Tibial artery (tissue), 4 donors: ENCODE results near the gene ZC3H12C.

Experiments used
- DNase-seq, 2 donors: peaks; one replicate each; pipeline ENCODE4 v3.0.0-alpha.2; 2019
- H3K27ac ChIP-seq, 2 donors: fragments of 200-600 bp; sonication (generic) in 1 of 2; 1 replicate in 1 of 2; 2 replicates in 1 of 2; pipeline ENCODE4 v1.5.1; 2018 to 2019; ENCODE audit warnings: mild to moderate bottlenecking in 1 of 2
- H3K27me3 ChIP-seq, 2 donors: fragments of 200-600 bp; sonication (generic) in 1 of 2; one replicate each; pipeline versions ENCODE4 v1.5.1 to v1.6.0; 2016 to 2019
- H3K36me3 ChIP-seq, 3 donors: fragments of 200-600 bp; sonication (generic) in 2 of 3; one replicate each; pipeline ENCODE4 v1.5.1; 2016 to 2019; ENCODE audit warnings: mild to moderate bottlenecking in 2 of 3
- H3K4me1 ChIP-seq, 4 donors: fragments of 200-600 bp; sonication (generic) in 2 of 4; 1 replicate in 3 of 4; 2 replicates in 1 of 4; pipeline ENCODE4 v1.5.1; 2016 to 2019
- H3K4me3 ChIP-seq, 2 donors: fragments of 200-600 bp; sonication (generic) in 1 of 2; 1 replicate in 1 of 2; 2 replicates in 1 of 2; pipeline ENCODE4 v1.5.1; 2018 to 2019; ENCODE audit warnings: mild to moderate bottlenecking in 2 of 2
- H3K9me3 ChIP-seq, 3 donors: fragments of 200-600 bp; sonication (generic) in 1 of 3; one replicate each; pipeline ENCODE4 v1.5.1; 2016 to 2019
- intact Hi-C: fragments of 100-400 bp; cut with DNase I; formaldehyde crosslinking; loops from one replicate; pipeline ENCODE4 v1.15.0; 2023; ENCODE audit warnings: low total_unique reads
- TF ChIP-seq, protein P1 (sequence below), 2 experiments: fragments of 200-600 bp in 1 of 2; fragments of 450-650 bp in 1 of 2; IDR thresholded peaks; one replicate each; pipeline ENCODE4 v1.5.1; 2017 to 2019; ENCODE audit warnings: antibody characterized with exemption in 2 of 2, mild to moderate bottlenecking in 1 of 2, moderate library complexity in 1 of 2

ZC3H12C gene

DNA sequence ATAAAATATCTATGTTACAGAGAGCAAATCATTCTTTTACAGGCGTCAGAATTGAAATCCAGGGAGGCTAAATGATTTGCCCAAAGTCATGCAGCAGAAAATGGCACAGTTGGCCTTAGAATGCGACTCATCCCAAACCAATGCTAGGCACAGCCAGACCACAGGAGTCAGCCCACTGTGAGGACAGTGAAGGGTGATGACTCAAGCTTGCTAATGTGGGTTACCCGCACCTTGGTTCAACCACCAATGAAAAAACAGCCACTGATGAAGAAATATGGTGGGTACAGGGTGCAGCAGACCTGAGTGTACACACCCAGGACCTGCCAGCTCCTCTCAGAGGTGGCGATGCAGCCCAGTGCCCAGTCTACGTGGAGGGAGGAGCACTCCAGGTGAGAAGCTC, 89.7 kb downstream of the ZC3H12C start:
- no peaks in the 10 kb centered on the region for H3K36me3 ChIP-seq
- no peak overlapping the region for H3K4me3 ChIP-seq
- no peaks in the 10 kb centered on the region for H3K27me3 ChIP-seq
- H3K4me1 ChIP-seq = no peaks in the 10 kb centered on the region
- DNase-seq = no peak
- no peaks in the 10 kb centered on the region for H3K9me3 ChIP-seq
- H3K27ac ChIP-seq = no peak overlapping the region
- intact Hi-C loops = no loop called here
- TF ChIP-seq, protein P1, sequence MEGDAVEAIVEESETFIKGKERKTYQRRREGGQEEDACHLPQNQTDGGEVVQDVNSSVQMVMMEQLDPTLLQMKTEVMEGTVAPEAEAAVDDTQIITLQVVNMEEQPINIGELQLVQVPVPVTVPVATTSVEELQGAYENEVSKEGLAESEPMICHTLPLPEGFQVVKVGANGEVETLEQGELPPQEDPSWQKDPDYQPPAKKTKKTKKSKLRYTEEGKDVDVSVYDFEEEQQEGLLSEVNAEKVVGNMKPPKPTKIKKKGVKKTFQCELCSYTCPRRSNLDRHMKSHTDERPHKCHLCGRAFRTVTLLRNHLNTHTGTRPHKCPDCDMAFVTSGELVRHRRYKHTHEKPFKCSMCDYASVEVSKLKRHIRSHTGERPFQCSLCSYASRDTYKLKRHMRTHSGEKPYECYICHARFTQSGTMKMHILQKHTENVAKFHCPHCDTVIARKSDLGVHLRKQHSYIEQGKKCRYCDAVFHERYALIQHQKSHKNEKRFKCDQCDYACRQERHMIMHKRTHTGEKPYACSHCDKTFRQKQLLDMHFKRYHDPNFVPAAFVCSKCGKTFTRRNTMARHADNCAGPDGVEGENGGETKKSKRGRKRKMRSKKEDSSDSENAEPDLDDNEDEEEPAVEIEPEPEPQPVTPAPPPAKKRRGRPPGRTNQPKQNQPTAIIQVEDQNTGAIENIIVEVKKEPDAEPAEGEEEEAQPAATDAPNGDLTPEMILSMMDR (IDR thresholded peaks at IDR 0.05) = no peak

DNA sequence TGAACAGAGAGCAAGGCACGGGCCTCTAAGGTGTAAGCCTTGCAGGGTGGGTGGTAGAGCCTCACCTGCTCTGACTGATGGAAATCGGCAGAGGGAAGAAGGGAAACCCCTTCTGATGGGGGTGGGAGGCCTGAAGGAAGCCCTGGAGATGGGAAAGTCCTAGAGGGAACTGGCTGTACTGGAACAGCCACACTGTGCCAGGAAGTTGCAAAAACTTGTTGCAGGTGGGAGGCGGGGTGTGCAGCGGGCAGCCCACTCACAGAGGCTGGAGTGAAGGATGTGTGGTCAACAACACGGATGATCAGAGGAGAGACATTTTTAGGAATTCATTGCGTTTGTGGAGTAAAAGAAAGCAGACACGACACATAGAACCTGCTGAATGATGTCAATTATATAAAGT, 91.3 kb downstream of the ZC3H12C start:
- H3K4me3 ChIP-seq = no peak overlapping the region
- no peaks in the 10 kb centered on the region for H3K4me1 ChIP-seq
- TF ChIP-seq, protein P1 (IDR thresholded peaks at IDR 0.05) = no peak
- no peaks in the 10 kb centered on the region for H3K36me3 ChIP-seq
- intact Hi-C loops = no loop called here
- H3K9me3 ChIP-seq = no peaks in the 10 kb centered on the region
- H3K27me3 ChIP-seq = no peaks in the 10 kb centered on the region
- H3K27ac ChIP-seq = no peak overlapping the region
- DNase-seq = no peak

DNA sequence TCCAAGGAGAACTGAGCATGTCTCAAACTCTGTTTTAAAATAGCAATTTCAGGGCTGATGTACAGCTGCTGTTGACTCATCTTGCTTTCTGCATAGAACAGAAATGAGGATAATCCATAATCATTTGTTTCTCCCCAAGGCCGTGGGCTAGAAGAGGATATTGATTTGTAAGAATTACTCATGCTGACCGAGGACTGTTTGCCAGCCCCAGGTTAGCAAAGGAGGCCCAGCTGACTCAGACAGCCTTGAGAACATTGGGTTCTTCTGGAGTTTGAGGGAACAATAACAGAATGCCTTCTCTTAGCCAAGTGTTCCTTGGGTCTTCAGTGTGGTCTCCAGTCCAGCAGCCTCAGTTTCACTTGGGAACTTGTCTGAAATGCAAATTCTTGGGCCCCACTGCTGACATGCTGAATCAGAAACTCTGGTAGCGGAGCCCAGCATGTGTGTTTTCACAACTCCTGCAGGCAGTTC, 92.0 kb downstream of the ZC3H12C start:
- H3K36me3 ChIP-seq = no peaks in the 10 kb centered on the region
- H3K27ac ChIP-seq = no peak overlapping the region
- no peak for DNase-seq
- H3K4me3 ChIP-seq = no peak overlapping the region
- no peaks in the 10 kb centered on the region for H3K4me1 ChIP-seq
- no peaks in the 10 kb centered on the region for H3K27me3 ChIP-seq
- intact Hi-C loops = no loop called here
- H3K9me3 ChIP-seq = no peaks in the 10 kb centered on the region
- TF ChIP-seq, protein P1 (IDR thresholded peaks at IDR 0.05) = no peak

DNA sequence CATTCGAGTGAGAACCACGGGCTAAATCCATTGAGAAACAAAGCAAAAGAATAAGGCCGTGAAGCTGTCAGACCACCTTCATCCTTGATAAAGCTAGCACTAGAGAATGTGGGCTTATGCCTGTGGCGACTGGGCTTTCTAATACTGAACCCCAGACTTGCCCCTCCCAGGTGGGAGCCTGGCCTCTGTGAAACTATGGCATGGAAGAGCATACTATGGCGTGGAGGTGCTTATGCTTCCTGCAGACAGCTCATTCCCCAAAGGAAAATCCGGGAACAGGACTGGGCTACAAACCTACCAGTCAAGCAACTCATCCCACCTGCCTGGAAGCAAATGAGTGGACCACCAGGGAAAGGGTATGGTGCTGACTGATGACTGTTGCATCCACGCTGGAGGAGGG, 92.4 kb downstream of the ZC3H12C start:
- no peaks in the 10 kb centered on the region for H3K36me3 ChIP-seq
- TF ChIP-seq, protein P1 (IDR thresholded peaks at IDR 0.05) = no peak
- no peaks in the 10 kb centered on the region for H3K9me3 ChIP-seq
- H3K4me1 ChIP-seq = no peaks in the 10 kb centered on the region
- intact Hi-C loops = no loop called here
- H3K4me3 ChIP-seq = no peak overlapping the region
- no peak overlapping the region for H3K27ac ChIP-seq
- no peak for DNase-seq
- H3K27me3 ChIP-seq = no peaks in the 10 kb centered on the region

DNA sequence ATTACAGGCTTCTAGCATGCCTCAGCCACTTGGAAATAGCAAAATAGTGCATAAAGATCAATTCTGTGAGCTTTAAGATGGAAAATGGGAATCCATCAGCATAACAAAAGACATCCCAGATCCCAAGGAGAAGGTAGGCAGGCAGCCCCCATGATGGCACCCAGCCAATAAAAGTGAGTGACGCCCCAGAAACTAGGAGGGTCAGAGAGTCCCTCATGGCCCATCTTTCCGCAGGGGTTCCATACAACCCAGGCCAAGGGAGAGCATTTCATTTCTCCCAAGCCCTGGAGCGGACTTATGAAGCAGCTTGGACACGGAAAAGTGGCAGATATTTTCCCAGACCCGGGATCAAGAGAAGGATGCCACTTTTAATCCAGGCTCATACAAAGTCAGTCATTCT, 93.3 kb downstream of the ZC3H12C start:
- Histone ChIP-seq H3K4me1 (no peaks in the 10 kb centered on the region), H3K36me3 (no peaks in the 10 kb centered on the region), H3K27ac (no peak overlapping the region), H3K4me3 (no peak overlapping the region), H3K9me3 (no peaks in the 10 kb centered on the region), H3K27me3 (no peaks in the 10 kb centered on the region)
- no peak for DNase-seq
- TF ChIP-seq, protein P1 (IDR thresholded peaks at IDR 0.05) = no peak
- intact Hi-C loops = no loop called here

DNA sequence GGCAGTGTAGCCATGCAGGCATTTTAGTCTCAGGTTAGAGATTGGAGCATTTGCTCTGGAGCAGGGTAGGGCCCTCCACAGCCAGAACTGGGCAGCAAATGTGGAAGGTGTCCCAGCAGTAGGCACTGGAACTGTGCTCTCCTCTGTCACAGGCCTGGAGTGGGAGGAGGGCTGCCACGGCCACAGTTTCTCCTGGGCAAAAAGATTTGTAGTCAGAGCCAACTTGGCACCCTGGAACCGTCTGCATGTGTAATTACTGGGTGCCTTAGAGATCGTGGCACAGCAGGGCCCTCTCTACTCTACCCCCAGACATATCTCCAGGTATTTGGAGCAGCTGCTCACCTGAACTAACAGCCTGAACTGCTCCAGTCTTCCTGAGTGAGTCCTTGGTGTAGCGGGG, 93.7 kb downstream of the ZC3H12C start:
- Histone ChIP-seq H3K36me3 (no peaks in the 10 kb centered on the region), H3K9me3 (no peaks in the 10 kb centered on the region), H3K4me3 (no peak overlapping the region), H3K4me1 (no peaks in the 10 kb centered on the region), H3K27me3 (no peaks in the 10 kb centered on the region), H3K27ac (no peak overlapping the region)
- TF ChIP-seq, protein P1 (IDR thresholded peaks at IDR 0.05) = no peak
- no peak for DNase-seq
- intact Hi-C loops = no loop called here
